Measurements from ENCODE around the gene FAM181B. TPM values are rescaled to one million over a fixed set of nuclear protein-coding genes. Genes with fewer than 3 reads are reported as not detected.
A peak's percentile ranks its signal among the peaks of the same experiment; 100 is the strongest.

The FAM181B gene
- 1 to 10 TPM; 1.1 to 1.2 TPM for total RNA-seq
- polyA plus RNA-seq (ENCODE audit: insufficient read depth, low read depth, low replicate concordance) = 0.45 TPM
- long read RNA-seq, donor 1, transcript FAM181B-201 (1 exons, 3,924 nt) = major isoform, 10 of 10 reads
- long read RNA-seq, donor 1, partial matches to known transcripts = 0 of 10 reads
- long read RNA-seq, donor 1, other reads (novel, unspliced or antisense) = 0 of 10 reads
- long read RNA-seq, donor 2, transcript FAM181B-201 (1 exons, 3,924 nt) = major isoform, 8 of 8 reads
- long read RNA-seq, donor 2, partial matches to known transcripts = 0 of 8 reads
- long read RNA-seq, donor 2, other reads (novel, unspliced or antisense) = 0 of 8 reads

GRCh38 chr11:82733444-82734119, at the start of gene FAM181B:
Gene FAM181B (minus strand): TSS chr11:82733864. CDS start chr11:82733729, 135 bp downstream.
- intact Hi-C loops (cut with DNase I; ENCODE audit: low total_unique reads) = no loop called here
- TF ChIP-seq CTCF (IDR thresholded peaks at IDR 0.05) (no peak), POLR2A (IDR thresholded peaks at IDR 0.05) (no peak)
- 2% methylated on average over 7 to 44 of the region's 67 CpGs for WGBS, 2 donors
- peak; percentile 65 for DNase-seq
- no peaks in the 10 kb centered on the region for H3K4me1 ChIP-seq
- H3K27me3 ChIP-seq = no peaks in the 10 kb centered on the region
- peak within 1 kb of the TSS; percentile 52 to 59 for H3K4me3 ChIP-seq
- H3K9me3 ChIP-seq = no peaks in the 10 kb centered on the region
- peak within 1 kb of the TSS in 1 of 2 donors; percentile 36 for H3K27ac ChIP-seq
- H3K36me3 ChIP-seq (ENCODE audit: low read depth, missing control alignments) = no peaks in the 10 kb centered on the region

- Histone ChIP-seq H3K4me1 (no peaks in the 10 kb centered on the region), H3K9me3 (no peaks in the 10 kb centered on the region), H3K4me3 (no peak overlapping the region), H3K36me3 (ENCODE audit: low read depth, missing control alignments) (no peaks in the 10 kb centered on the region), H3K27me3 (no peaks in the 10 kb centered on the region), H3K27ac (no peak overlapping the region)
- DNase-seq = no peak
- intact Hi-C loops (cut with DNase I; ENCODE audit: low total_unique reads) = no loop called here
- TF ChIP-seq POLR2A (IDR thresholded peaks at IDR 0.05) (no peak), CTCF (IDR thresholded peaks at IDR 0.05) (no peak)
- 95 to 97% methylated on average over 1 of the region's 1 CpG for WGBS, 2 donors
These were observed 49.2 kb upstream of the FAM181B start for GRCh38 chr11:82782825-82783374.

- Histone ChIP-seq H3K27me3 (no peaks in the 10 kb centered on the region), H3K27ac (no peak overlapping the region), H3K9me3 (no peaks in the 10 kb centered on the region), H3K36me3 (ENCODE audit: low read depth, missing control alignments) (no peaks in the 10 kb centered on the region), H3K4me3 (no peak overlapping the region), H3K4me1 (no peaks in the 10 kb centered on the region)
- DNase-seq = no peak
- 69 to 78% methylated on average over 1 of the region's 1 CpG for WGBS, 2 donors
- intact Hi-C loops (cut with DNase I; ENCODE audit: low total_unique reads) = no loop called here
- TF ChIP-seq CTCF (IDR thresholded peaks at IDR 0.05) = no peak
- TF ChIP-seq POLR2A (IDR thresholded peaks at IDR 0.05) = no peak
These were observed 45.1 kb upstream of the FAM181B start for GRCh38 chr11:82778776-82779175.

- DNase-seq = no peak
- intact Hi-C loops (cut with DNase I; ENCODE audit: low total_unique reads) = no loop called here
- 85 to 100% methylated on average over 2 of the region's 2 CpGs for WGBS, 2 donors
- TF ChIP-seq POLR2A (IDR thresholded peaks at IDR 0.05) (no peak), CTCF (IDR thresholded peaks at IDR 0.05) (no peak)
- no peaks in the 10 kb centered on the region for H3K9me3 ChIP-seq
- no peak overlapping the region for H3K27ac ChIP-seq
- H3K4me3 ChIP-seq = no peak overlapping the region
- H3K27me3 ChIP-seq = no peaks in the 10 kb centered on the region
- no peaks in the 10 kb centered on the region for H3K36me3 ChIP-seq (ENCODE audit: low read depth, missing control alignments)
- H3K4me1 ChIP-seq = no peaks in the 10 kb centered on the region
These were observed 42.7 kb upstream of the FAM181B start for GRCh38 chr11:82776377-82776776.
